GM12878 (cell line): ENCODE data around the gene HIVEP3. TPM values are rescaled to one million over a fixed set of nuclear protein-coding genes. Genes with fewer than 3 reads are reported as not detected.

ENCODE experiments used
- BCL11A ChIP-seq: IDR thresholded peaks from 2 replicates; pipeline ENCODE4 v1.6.1; 2011; ENCODE audit warnings: low read depth, low read length
- CBFB ChIP-seq: IDR thresholded peaks from 2 replicates; pipeline ENCODE4 v1.6.1; 2016; ENCODE audit warnings: antibody characterized with exemption, low read depth
- CREB1 ChIP-seq: IDR thresholded peaks from 2 replicates; pipeline ENCODE4 v1.6.1; 2012; ENCODE audit warnings: low read depth, mild to moderate bottlenecking, inconsistent platforms
- CREM ChIP-seq: IDR thresholded peaks from 2 replicates; pipeline ENCODE4 v1.6.1; 2014; ENCODE audit warnings: antibody characterized with exemption, low read depth
- EGR1 ChIP-seq, 2 experiments: IDR thresholded peaks; 1 replicate in 1 of 2; 2 replicates in 1 of 2; pipeline ENCODE4 v1.6.1; 2011 to 2012; ENCODE audit warnings: low read depth in 2 of 2, low read length in 2 of 2, borderline replicate concordance in 1 of 2, mild to moderate bottlenecking in 1 of 2, moderate library complexity in 1 of 2
- FOS ChIP-seq: IDR thresholded peaks from 3 replicates; pipeline ENCODE4 v1.6.1; 2011; ENCODE audit warnings: borderline replicate concordance; ENCODE audit not compliant: insufficient read length; ENCODE audit errors: extremely low read depth
- KLF5 ChIP-seq: fragments of 450-650 bp; IDR thresholded peaks from 2 replicates; pipeline ENCODE4 v1.6.1; 2014; ENCODE audit warnings: mild to moderate bottlenecking; ENCODE audit not compliant: partially characterized antibody
- LARP7 ChIP-seq: fragments of 450-650 bp; IDR thresholded peaks from 2 replicates; pipeline ENCODE4 v1.6.1; 2017; ENCODE audit warnings: mild to moderate bottlenecking
- MXI1 ChIP-seq: fragments of 150-350 bp; IDR thresholded peaks from 2 replicates; pipeline ENCODE4 v1.6.1; 2011; ENCODE audit warnings: low read depth, mild to moderate bottlenecking, inconsistent platforms, low read length, improper control_type of control experiment
- NR2C1 ChIP-seq: fragments of 450-650 bp; IDR thresholded peaks from 2 replicates; pipeline ENCODE4 v1.6.1; 2017; ENCODE audit warnings: antibody characterized with exemption, mild to moderate bottlenecking, moderate library complexity
- NR2F1 ChIP-seq: fragments of 450-650 bp; conservative IDR thresholded peaks from 2 replicates; pipeline ENCODE4 v1.6.1; 2017; ENCODE audit warnings: mild to moderate bottlenecking
- PAX5 ChIP-seq: IDR thresholded peaks from 2 replicates; pipeline ENCODE4 v1.6.1; 2011; ENCODE audit warnings: low read depth, low read length, borderline replicate concordance
- POLR2A ChIP-seq: IDR thresholded peaks from 2 replicates; pipeline ENCODE4 v1.6.1; 2011; ENCODE audit warnings: low read depth, mild to moderate bottlenecking, low read length
- RUNX3 ChIP-seq: IDR thresholded peaks from 2 replicates; pipeline ENCODE4 v1.6.1; 2012; ENCODE audit warnings: low read length, inconsistent platforms
- SMAD5 ChIP-seq: IDR thresholded peaks from 2 replicates; pipeline ENCODE4 v1.6.1; 2016; ENCODE audit warnings: antibody characterized with exemption, low read depth
- STAT1 ChIP-seq: fragments of 450-650 bp; conservative IDR thresholded peaks from 2 replicates; pipeline ENCODE4 v1.6.1; 2014; ENCODE audit warnings: antibody characterized with exemption, mild to moderate bottlenecking
- TBL1XR1 ChIP-seq: IDR thresholded peaks from 2 replicates; pipeline ENCODE4 v1.6.1; 2012; ENCODE audit warnings: low read depth, low read length, improper control_type of control experiment
- ZNF274 ChIP-seq: IDR thresholded peaks from one replicate; pipeline ENCODE4 v1.8.0; 2011; ENCODE audit not compliant: insufficient read length, insufficient read depth
- polyA plus RNA-seq, 11 experiments: library from polyadenylated mRNA; depleted of rRNA in 4 of 11; unstranded in 6 of 11; stranded (reverse) in 5 of 11; fragments of >200 nt; fragmentation: Nextera tagmentation in 4 of 11; fragmentation: Illumina TruSeq in 1 of 11; extraction: Ambion mirVana in 4 of 11; extraction: Trizol in 1 of 11; gene quantifications; 1 replicate in 1 of 11; 2 replicates in 10 of 11; pipeline versions ENCODE4 v1.2.1 to v1.2.3, GENCODE V29; 2011 to 2016; ENCODE audit warnings: inconsistent platforms in 2 of 11, missing spikeins in 2 of 11, low read depth in 1 of 11
- total RNA-seq, 4 experiments: library from RNA; depleted of rRNA in 3 of 4; stranded (reverse); fragments of >200 nt in 3 of 4; fragmentation: Illumina TruSeq in 1 of 4; extraction: Trizol in 1 of 4; gene quantifications; 2 replicates each; pipeline versions ENCODE4 v1.2.1 to v1.2.3, GENCODE V29; 2013 to 2021
- TF ChIP-seq, protein P1 (sequence below): IDR thresholded peaks from 2 replicates; pipeline ENCODE4 v1.6.1; 2011; ENCODE audit warnings: borderline replicate concordance, low read depth, mild to moderate bottlenecking, moderate library complexity, mixed read lengths, low read length; ENCODE audit not compliant: insufficient read depth; ENCODE audit errors: extremely low read length
- TF ChIP-seq, protein P2 (sequence below): fragments of 450-650 bp; IDR thresholded peaks from 2 replicates; pipeline ENCODE4 v1.6.1; 2016; ENCODE audit warnings: mild to moderate bottlenecking, moderate library complexity, borderline replicate concordance
- TF ChIP-seq, protein P3 (sequence below): fragments of 450-650 bp; IDR thresholded peaks from 2 replicates; pipeline ENCODE4 v1.6.1; 2016; ENCODE audit warnings: mild to moderate bottlenecking

The HIVEP3 gene
- total and polyA plus RNA-seq, 10 of the 15 experiments (the other 5 are each of a cell fraction or from before 2014, with no cell fraction given), result 1.8 to 13.6 (median 3.8) TPM

DNA sequence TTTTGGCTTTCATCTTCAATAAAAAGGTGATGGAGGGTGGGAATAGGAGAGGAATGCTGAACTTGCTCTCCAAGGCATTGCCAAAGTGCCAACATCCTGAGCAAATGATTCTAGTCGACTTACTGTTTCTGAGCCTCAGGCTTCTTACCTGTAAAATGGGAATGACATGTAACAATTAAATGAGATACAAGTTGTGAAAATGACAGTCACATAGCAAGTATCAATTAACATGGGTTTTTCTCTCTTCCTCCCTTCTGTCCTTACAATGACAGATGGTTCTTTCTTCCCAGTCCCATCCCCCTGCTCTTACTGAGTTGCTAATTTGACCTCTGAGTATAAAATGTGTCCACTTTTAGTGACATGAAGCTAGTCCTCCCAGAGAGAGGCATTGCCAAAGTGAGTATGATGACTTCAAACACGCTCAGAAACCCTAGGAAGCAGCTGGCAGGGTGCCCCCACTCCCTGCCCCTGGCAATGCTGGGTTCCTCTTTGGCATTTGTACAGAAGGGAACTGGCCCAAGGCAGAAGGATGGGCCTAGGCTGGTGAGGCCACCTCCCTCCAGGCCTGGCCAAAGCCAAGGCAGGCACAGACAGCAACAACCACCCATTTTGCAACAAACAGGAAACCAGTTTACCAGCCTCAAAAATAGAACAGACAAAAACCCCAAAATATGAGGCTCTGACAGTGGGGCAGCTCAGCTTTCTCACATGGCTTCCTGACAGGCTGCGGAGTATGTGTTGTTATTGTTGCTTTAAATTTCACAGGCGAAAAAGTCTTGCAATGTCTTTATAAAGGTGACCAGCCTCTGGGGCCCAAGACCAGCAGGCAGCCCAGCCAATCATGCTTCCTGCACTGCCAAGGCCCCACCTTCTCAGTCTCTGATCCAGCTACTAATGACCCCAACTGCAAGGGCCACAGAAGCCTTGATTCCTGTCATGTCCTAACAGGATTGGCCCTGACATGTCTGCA is 115.9 kb downstream of the HIVEP3 start (continued):
- TF ChIP-seq, protein P1, sequence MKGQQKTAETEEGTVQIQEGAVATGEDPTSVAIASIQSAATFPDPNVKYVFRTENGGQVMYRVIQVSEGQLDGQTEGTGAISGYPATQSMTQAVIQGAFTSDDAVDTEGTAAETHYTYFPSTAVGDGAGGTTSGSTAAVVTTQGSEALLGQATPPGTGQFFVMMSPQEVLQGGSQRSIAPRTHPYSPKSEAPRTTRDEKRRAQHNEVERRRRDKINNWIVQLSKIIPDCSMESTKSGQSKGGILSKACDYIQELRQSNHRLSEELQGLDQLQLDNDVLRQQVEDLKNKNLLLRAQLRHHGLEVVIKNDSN, result no peak
- TF ChIP-seq PAX5 (no peak), RUNX3 (peak; percentile 66), KLF5 (no peak), STAT1 (no peak), NR2F1 (peak; percentile 13; the same call in 1 of the 2 replicates), SMAD5 (no peak), BCL11A (0 out of 2 replicates have a peak, but pooled peaks have one; percentile 7), ZNF274 (no peak), NR2C1 (no peak), MXI1 (peak; percentile 38; the same call in 1 of the 2 replicates), LARP7 (no peak), FOS (no peak), CBFB (no peak), POLR2A (no peak), CREB1 (no peak), CREM (no peak), EGR1 (IDR thresholded peaks at IDR 0.05; ENCODE audit: borderline replicate concordance in 1 of 2, low read depth in 2 of 2, low read length in 2 of 2) (no peak), TBL1XR1 (peak; percentile 67; the same call in 1 of the 2 replicates)
- TF ChIP-seq, protein P2, sequence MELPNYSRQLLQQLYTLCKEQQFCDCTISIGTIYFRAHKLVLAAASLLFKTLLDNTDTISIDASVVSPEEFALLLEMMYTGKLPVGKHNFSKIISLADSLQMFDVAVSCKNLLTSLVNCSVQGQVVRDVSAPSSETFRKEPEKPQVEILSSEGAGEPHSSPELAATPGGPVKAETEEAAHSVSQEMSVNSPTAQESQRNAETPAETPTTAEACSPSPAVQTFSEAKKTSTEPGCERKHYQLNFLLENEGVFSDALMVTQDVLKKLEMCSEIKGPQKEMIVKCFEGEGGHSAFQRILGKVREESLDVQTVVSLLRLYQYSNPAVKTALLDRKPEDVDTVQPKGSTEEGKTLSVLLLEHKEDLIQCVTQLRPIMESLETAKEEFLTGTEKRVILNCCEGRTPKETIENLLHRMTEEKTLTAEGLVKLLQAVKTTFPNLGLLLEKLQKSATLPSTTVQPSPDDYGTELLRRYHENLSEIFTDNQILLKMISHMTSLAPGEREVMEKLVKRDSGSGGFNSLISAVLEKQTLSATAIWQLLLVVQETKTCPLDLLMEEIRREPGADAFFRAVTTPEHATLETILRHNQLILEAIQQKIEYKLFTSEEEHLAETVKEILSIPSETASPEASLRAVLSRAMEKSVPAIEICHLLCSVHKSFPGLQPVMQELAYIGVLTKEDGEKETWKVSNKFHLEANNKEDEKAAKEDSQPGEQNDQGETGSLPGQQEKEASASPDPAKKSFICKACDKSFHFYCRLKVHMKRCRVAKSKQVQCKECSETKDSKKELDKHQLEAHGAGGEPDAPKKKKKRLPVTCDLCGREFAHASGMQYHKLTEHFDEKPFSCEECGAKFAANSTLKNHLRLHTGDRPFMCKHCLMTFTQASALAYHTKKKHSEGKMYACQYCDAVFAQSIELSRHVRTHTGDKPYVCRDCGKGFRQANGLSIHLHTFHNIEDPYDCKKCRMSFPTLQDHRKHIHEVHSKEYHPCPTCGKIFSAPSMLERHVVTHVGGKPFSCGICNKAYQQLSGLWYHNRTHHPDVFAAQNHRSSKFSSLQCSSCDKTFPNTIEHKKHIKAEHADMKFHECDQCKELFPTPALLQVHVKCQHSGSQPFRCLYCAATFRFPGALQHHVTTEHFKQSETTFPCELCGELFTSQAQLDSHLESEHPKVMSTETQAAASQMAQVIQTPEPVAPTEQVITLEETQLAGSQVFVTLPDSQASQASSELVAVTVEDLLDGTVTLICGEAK, result no peak
- TF ChIP-seq, protein P3, sequence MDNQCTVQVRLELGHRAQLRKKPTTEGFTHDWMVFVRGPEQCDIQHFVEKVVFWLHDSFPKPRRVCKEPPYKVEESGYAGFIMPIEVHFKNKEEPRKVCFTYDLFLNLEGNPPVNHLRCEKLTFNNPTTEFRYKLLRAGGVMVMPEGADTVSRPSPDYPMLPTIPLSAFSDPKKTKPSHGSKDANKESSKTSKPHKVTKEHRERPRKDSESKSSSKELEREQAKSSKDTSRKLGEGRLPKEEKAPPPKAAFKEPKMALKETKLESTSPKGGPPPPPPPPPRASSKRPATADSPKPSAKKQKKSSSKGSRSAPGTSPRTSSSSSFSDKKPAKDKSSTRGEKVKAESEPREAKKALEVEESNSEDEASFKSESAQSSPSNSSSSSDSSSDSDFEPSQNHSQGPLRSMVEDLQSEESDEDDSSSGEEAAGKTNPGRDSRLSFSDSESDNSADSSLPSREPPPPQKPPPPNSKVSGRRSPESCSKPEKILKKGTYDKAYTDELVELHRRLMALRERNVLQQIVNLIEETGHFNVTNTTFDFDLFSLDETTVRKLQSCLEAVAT, result no peak
